Measurements from ENCODE around the gene GPR155.

DNA sequence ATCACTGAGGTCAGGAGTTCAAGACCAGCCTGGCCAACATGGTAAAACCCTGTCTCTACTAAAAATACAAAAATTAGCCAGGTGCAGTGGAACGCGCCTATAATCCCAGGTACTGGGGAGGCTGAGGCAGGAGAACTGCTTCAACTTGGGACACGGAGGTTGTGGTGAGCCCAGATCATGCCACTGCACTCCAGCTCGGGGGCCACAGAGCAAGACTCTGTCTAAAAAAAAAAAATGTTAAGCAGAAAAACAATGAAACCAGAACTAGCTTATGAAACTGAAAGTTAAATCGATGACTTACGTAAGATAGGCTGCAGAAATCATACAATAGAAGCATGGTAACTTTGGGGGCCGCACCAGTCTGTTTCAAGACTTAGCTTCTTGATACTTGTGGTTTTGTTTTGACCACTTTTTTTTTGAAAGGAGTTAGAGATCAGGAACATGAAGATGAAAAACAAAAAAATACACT is 6.2 kb upstream of the GPR155 start:
- TF ChIP-seq, protein P1, sequence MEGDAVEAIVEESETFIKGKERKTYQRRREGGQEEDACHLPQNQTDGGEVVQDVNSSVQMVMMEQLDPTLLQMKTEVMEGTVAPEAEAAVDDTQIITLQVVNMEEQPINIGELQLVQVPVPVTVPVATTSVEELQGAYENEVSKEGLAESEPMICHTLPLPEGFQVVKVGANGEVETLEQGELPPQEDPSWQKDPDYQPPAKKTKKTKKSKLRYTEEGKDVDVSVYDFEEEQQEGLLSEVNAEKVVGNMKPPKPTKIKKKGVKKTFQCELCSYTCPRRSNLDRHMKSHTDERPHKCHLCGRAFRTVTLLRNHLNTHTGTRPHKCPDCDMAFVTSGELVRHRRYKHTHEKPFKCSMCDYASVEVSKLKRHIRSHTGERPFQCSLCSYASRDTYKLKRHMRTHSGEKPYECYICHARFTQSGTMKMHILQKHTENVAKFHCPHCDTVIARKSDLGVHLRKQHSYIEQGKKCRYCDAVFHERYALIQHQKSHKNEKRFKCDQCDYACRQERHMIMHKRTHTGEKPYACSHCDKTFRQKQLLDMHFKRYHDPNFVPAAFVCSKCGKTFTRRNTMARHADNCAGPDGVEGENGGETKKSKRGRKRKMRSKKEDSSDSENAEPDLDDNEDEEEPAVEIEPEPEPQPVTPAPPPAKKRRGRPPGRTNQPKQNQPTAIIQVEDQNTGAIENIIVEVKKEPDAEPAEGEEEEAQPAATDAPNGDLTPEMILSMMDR (conservative IDR thresholded peaks at IDR 0.05; ENCODE audit: low read length) = no peak
- no peak for TF ChIP-seq EZH2phosphoT487 (IDR thresholded peaks at IDR 0.05; ENCODE audit: borderline replicate concordance)

All from Loucy (cell line).